ENCODE results near the gene KCNC1. TPM values are rescaled to one million over a fixed set of nuclear protein-coding genes. Genes with fewer than 3 reads are reported as not detected.

The KCNC1 gene
- total RNA-seq, 1 donor from 2014 or later, result not detected

DNA sequence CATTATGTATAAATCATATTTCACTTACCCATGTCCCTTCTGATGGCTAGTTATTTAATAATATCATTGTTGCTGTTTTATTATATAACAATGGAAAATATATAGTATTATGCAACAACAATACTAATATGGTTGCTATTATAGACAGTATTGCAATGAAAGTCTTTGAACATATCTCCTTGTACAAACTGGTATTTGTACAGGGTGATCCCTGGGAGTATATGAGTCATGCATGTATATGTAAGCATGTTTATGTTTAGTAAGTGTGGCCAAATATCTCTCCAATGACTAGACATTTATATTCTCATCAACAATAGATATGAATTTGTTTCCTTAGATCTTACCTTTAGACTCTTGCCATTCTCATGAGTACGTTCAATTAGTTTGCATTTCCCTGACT lies 55.9 kb downstream of the KCNC1 start:
- H3K4me1 ChIP-seq, result no peaks in the 10 kb centered on the region
- TF ChIP-seq, protein P1, sequence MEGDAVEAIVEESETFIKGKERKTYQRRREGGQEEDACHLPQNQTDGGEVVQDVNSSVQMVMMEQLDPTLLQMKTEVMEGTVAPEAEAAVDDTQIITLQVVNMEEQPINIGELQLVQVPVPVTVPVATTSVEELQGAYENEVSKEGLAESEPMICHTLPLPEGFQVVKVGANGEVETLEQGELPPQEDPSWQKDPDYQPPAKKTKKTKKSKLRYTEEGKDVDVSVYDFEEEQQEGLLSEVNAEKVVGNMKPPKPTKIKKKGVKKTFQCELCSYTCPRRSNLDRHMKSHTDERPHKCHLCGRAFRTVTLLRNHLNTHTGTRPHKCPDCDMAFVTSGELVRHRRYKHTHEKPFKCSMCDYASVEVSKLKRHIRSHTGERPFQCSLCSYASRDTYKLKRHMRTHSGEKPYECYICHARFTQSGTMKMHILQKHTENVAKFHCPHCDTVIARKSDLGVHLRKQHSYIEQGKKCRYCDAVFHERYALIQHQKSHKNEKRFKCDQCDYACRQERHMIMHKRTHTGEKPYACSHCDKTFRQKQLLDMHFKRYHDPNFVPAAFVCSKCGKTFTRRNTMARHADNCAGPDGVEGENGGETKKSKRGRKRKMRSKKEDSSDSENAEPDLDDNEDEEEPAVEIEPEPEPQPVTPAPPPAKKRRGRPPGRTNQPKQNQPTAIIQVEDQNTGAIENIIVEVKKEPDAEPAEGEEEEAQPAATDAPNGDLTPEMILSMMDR (IDR thresholded peaks at IDR 0.05), result no peak
- H3K27me3 ChIP-seq, result no peaks in the 10 kb centered on the region
- H3K36me3 ChIP-seq, result peaks cover 0 to 4% of the 10 kb centered on the region in 2 donors
- no peaks in the 10 kb centered on the region for H3K9me3 ChIP-seq
- no peak overlapping the region for H3K27ac ChIP-seq
- DNase-seq (ENCODE audit: low spot score in 2 of 2), result no peak
- H3K4me3 ChIP-seq, result no peak overlapping the region
- intact Hi-C loops (cut with DNase I), result no loop called here

DNA sequence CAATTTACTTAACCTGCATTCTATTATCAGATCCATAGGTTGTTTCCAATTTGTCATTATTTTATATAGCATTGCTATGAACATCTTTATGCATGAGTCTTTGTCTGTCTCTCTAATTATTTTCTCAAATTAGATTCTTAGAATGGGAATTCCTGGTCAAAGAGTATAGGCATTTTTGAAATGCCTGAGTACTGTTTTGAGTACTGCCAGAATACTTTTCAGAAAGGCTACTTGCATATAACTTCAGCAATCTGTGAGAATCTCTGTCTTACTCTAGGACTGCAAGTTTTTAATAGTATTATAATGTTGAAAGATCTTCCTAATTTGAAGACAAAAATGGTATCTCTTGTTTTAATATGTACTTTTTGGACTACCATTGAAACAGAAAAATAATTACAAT lies 56.6 kb downstream of the KCNC1 start:
- H3K4me1 ChIP-seq, result no peaks in the 10 kb centered on the region
- intact Hi-C loops (cut with DNase I), result no loop called here
- TF ChIP-seq, protein P1 (IDR thresholded peaks at IDR 0.05), result no peak
- no peak overlapping the region for H3K27ac ChIP-seq
- DNase-seq (ENCODE audit: low spot score in 2 of 2), result no peak
- H3K4me3 ChIP-seq, result no peak overlapping the region
- H3K27me3 ChIP-seq, result no peaks in the 10 kb centered on the region
- no peaks in the 10 kb centered on the region for H3K9me3 ChIP-seq
- peaks cover 0 to under 1% of the 10 kb centered on the region in 2 donors for H3K36me3 ChIP-seq

DNA sequence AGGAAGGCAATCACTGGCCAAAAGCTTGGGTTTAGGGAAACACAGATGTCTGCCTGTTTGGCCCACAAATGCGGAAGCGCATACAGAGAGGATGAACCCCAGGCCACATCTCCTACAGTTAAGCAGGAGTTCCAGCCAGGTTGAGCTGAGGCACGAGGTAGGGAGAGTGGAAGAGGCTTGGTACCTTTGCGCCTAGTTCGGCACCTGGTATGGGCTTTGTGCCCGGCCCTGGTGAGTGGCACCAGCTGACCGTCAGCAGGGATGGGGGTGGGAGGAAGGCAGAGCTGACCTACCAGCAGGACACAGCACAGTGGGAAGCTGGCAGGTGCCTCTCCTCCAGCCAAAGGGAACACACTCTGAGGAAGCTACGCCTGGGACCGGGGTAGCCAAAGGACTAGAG lies 57.6 kb downstream of the KCNC1 start:
- Histone ChIP-seq H3K36me3 (no peaks in the 10 kb centered on the region), H3K27me3 (no peaks in the 10 kb centered on the region), H3K4me1 (no peaks in the 10 kb centered on the region), H3K4me3 (no peak overlapping the region), H3K9me3 (no peaks in the 10 kb centered on the region), H3K27ac (no peak overlapping the region)
- no peak for DNase-seq (ENCODE audit: low spot score in 2 of 2)
- intact Hi-C loops (cut with DNase I), result no loop called here
- TF ChIP-seq, protein P1 (IDR thresholded peaks at IDR 0.05), result no peak

DNA sequence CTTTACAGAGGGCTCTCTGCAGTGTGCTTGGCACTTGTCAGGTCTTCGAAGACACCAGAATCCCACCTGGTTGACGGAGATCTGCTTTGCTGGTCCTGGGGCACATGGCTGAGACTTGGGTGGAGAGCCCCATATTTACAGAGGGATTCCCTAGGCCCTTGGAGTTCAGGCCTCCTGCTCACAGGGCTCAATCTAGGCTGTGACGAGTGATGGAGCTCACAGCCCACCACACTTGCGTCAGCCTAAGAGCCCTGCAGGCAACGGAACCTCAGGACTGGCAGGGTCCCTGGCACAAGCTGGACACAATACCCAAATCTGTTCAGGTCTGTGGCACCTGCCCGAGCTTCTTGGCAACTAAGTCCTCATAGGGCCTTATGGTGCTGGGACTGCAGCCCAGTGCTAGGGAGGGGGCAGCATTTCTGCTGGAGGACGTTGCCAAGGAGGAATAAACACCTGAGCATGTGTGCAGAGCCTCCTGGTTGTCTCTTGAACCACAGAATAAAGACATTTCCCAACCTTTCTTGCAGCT lies 59.1 kb downstream of the KCNC1 start:
- no peak for DNase-seq (ENCODE audit: low spot score in 2 of 2)
- no peak overlapping the region for H3K4me3 ChIP-seq
- no peaks in the 10 kb centered on the region for H3K36me3 ChIP-seq
- H3K27ac ChIP-seq, result no peak overlapping the region
- TF ChIP-seq, protein P1 (IDR thresholded peaks at IDR 0.05), result no peak
- H3K27me3 ChIP-seq, result no peaks in the 10 kb centered on the region
- intact Hi-C loops (cut with DNase I), result no loop called here
- no peaks in the 10 kb centered on the region for H3K9me3 ChIP-seq
- no peaks in the 10 kb centered on the region for H3K4me1 ChIP-seq

DNA sequence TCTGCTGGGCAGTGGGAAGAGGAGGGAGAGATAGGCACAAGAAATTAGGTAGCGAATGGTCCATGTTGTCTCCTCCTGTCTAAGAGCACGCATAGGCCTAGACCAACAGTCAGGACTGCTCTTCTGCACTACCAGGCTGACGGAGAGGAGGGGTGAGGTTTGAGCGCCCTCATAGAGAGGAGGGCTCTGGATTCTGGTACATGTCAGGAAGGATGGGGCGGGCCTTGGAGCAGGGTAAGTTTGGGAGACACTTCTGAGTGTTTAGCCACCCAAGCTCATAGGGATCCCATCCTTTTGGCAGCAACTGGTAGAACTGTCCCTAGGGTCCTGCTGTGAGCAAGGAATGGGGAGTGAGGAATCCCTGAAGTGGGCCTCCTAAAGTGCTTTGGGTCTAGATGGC lies 60.4 kb downstream of the KCNC1 start:
- no peaks in the 10 kb centered on the region for H3K4me1 ChIP-seq
- H3K36me3 ChIP-seq, result no peaks in the 10 kb centered on the region
- no peak overlapping the region for H3K4me3 ChIP-seq
- H3K27ac ChIP-seq, result no peak overlapping the region
- no peak for DNase-seq (ENCODE audit: low spot score in 2 of 2)
- no peaks in the 10 kb centered on the region for H3K9me3 ChIP-seq
- H3K27me3 ChIP-seq, result no peaks in the 10 kb centered on the region
- TF ChIP-seq, protein P1 (IDR thresholded peaks at IDR 0.05), result no peak
- intact Hi-C loops (cut with DNase I), result no loop called here

DNA sequence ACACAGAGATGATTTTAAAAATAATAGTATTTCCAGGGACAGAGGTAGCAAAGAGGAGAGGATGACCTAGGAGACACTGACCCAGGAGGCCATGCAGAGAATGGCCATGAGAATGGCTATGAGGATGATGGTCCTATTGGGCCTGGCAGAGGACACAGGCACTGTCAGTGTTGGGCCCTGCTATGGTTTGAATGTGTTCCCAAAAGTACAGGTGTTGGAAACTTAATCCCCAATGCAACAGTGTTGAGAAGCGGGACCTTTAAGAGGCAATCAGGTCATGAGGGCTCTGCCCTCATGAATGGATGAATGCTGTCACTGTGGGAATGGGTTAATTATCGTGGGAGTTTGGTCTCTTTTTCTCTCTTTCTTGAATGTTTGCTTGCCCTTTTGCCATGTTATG lies 61.6 kb downstream of the KCNC1 start:
- no peaks in the 10 kb centered on the region for H3K9me3 ChIP-seq
- H3K4me1 ChIP-seq, result no peaks in the 10 kb centered on the region
- no peaks in the 10 kb centered on the region for H3K27me3 ChIP-seq
- intact Hi-C loops (cut with DNase I), result no loop called here
- TF ChIP-seq, protein P1 (IDR thresholded peaks at IDR 0.05), result no peak
- DNase-seq (ENCODE audit: low spot score in 2 of 2), result no peak
- no peak overlapping the region for H3K4me3 ChIP-seq
- H3K36me3 ChIP-seq, result no peaks in the 10 kb centered on the region
- no peak overlapping the region for H3K27ac ChIP-seq

Measured in ascending aorta (tissue), 2 donors.